ENCODE data around the gene PTPRM.

PTPRM gene

GRCh38 chr18:7918701-7919100 is 351.6 kb downstream of the PTPRM start (continued):
- TF ChIP-seq ZBTB7A (tag by site-specific recombination; IDR thresholded peaks at IDR 0.05; ENCODE audit: low read depth) (no peak), ZNF354C (tag by site-specific recombination; IDR thresholded peaks at IDR 0.05; ENCODE audit: borderline replicate concordance, low read depth) (no peak), SP2 (tag by site-specific recombination; IDR thresholded peaks at IDR 0.05) (no peak), ZNF16 (tag by site-specific recombination; IDR thresholded peaks at IDR 0.05; ENCODE audit: low read depth) (no peak)

- no peak overlapping the region for H3K27ac ChIP-seq (ENCODE audit: extremely low read depth, low read depth, low read length)
- H3K9me3 ChIP-seq (ENCODE audit: control insufficient read depth, insufficient read depth, low read depth, low read length) = no peaks in the 10 kb centered on the region
- no peak overlapping the region for H3K4me3 ChIP-seq (ENCODE audit: low read depth, low read length)
- peaks cover 7% of the 10 kb centered on the region; the same call in 1 of the 2 replicates for H3K4me1 ChIP-seq (ENCODE audit: control insufficient read depth, insufficient read depth, low read length)
- ChIA-PET POLR2A (no interaction called here), CTCF (no interaction called here)
- no peaks in the 10 kb centered on the region; a peak in 1 of 3 replicates for H3K36me3 ChIP-seq (ENCODE audit: control insufficient read depth in 2 of 2, insufficient read depth in 1 of 2, low read length in 2 of 2)
- TF ChIP-seq HOXC10 (CRISPR knock-in tag; IDR thresholded peaks at IDR 0.05) (no peak), CTCF (tag by site-specific recombination; IDR thresholded peaks at IDR 0.05) (no peak), ZNF529 (tag by site-specific recombination; IDR thresholded peaks at IDR 0.05; ENCODE audit: insufficient replicate concordance) (no peak)
Observed at GRCh38 chr18:7919565-7919964, 352.4 kb downstream of the PTPRM start.

GRCh38 chr18:7921938-7922587 is 354.9 kb downstream of the PTPRM start:
- H3K36me3 ChIP-seq (ENCODE audit: control insufficient read depth in 2 of 2, insufficient read depth in 1 of 2, low read length in 2 of 2) = no peaks in the 10 kb centered on the region; a peak in 1 of 3 replicates
- H3K9me3 ChIP-seq (ENCODE audit: control insufficient read depth, insufficient read depth, low read depth, low read length) = no peaks in the 10 kb centered on the region
- H3K27ac ChIP-seq (ENCODE audit: extremely low read depth, low read depth, low read length) = no peak overlapping the region
- H3K4me3 ChIP-seq (ENCODE audit: low read depth, low read length) = no peak overlapping the region
- H3K4me1 ChIP-seq (ENCODE audit: control insufficient read depth, insufficient read depth, low read length) = peaks cover 7% of the 10 kb centered on the region; the same call in 1 of the 2 replicates
- ChIA-PET POLR2A (no interaction called here), CTCF (interaction anchor here (1.0 kb wide), 1 partner anchor 61 kb away, joined by 3 read pairs; no protein-coding TSS in a partner anchor)
- TF ChIP-seq ZNF473 (tag by site-specific recombination; IDR thresholded peaks at IDR 0.05) = no peak
- TF ChIP-seq ZNF623 (tag by site-specific recombination; IDR thresholded peaks at IDR 0.05) = no peak
- TF ChIP-seq ZNF114 (tag by site-specific recombination; IDR thresholded peaks at IDR 0.05) = no peak
- no peak for TF ChIP-seq TSHZ1 (tag by site-specific recombination; IDR thresholded peaks at IDR 0.05; ENCODE audit: borderline replicate concordance)
- TF ChIP-seq ZBTB48 (tag by site-specific recombination; IDR thresholded peaks at IDR 0.05) = no peak
- no peak for TF ChIP-seq ZNF350 (tag by site-specific recombination; IDR thresholded peaks at IDR 0.05)
- TF ChIP-seq ZNF518A (tag by site-specific recombination; conservative IDR thresholded peaks at IDR 0.05; ENCODE audit: low read depth) = no peak
- TF ChIP-seq ZNF658 (tag by site-specific recombination; IDR thresholded peaks at IDR 0.05) = no peak

Measured in HEK293 (cell line).